Spleen (tissue), 7 donors: ENCODE data around the gene ILF2.

Source experiments
- POLR2A ChIP-seq, 3 donors: fragments of 450-650 bp; IDR thresholded peaks; one replicate each; pipeline ENCODE4 v1.5.1; 2017; ENCODE audit warnings: antibody characterized with exemption in 3 of 3, mild to moderate bottlenecking in 1 of 3
- POLR2AphosphoS5 ChIP-seq, 3 donors: sonication (generic); formaldehyde crosslinking; IDR thresholded peaks; one replicate each; pipeline ENCODE4 v1.5.1; 2017; ENCODE audit warnings: antibody characterized with exemption in 3 of 3
- TF ChIP-seq, protein P1 (sequence below), 11 experiments: fragments of 200-600 bp in 7 of 11; fragments of 450-650 bp in 4 of 11; sonication (generic) in 4 of 11; IDR thresholded peaks in 8 of 11; conservative IDR thresholded peaks in 3 of 11; 1 replicate in 7 of 11; 2 replicates in 4 of 11; pipeline versions ENCODE4 v1.4.0 to v1.8.0; 2016 to 2021; ENCODE audit warnings: antibody characterized with exemption in 11 of 11, inconsistent platforms in 4 of 11, mild to moderate bottlenecking in 1 of 11
- donor health status: DM: no; HTN: no; CAD: no; lungs with moderate emphysema.
- donor health status: DM: no; HTN: no; CAD: no.
- donor health status: DM: no; HTN: no; CAD: no.

GRCh38 chr1:153631047-153632022 lies 39.5 kb downstream of the ILF2 start:
- TF ChIP-seq, protein P1, sequence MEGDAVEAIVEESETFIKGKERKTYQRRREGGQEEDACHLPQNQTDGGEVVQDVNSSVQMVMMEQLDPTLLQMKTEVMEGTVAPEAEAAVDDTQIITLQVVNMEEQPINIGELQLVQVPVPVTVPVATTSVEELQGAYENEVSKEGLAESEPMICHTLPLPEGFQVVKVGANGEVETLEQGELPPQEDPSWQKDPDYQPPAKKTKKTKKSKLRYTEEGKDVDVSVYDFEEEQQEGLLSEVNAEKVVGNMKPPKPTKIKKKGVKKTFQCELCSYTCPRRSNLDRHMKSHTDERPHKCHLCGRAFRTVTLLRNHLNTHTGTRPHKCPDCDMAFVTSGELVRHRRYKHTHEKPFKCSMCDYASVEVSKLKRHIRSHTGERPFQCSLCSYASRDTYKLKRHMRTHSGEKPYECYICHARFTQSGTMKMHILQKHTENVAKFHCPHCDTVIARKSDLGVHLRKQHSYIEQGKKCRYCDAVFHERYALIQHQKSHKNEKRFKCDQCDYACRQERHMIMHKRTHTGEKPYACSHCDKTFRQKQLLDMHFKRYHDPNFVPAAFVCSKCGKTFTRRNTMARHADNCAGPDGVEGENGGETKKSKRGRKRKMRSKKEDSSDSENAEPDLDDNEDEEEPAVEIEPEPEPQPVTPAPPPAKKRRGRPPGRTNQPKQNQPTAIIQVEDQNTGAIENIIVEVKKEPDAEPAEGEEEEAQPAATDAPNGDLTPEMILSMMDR (IDR thresholded peaks at IDR 0.05 in 8 of 11, conservative IDR thresholded peaks at IDR 0.05 in 3 of 11) = no peak
- no peak for TF ChIP-seq POLR2A (IDR thresholded peaks at IDR 0.05)
- TF ChIP-seq POLR2AphosphoS5 (IDR thresholded peaks at IDR 0.05) = no peak
